Fibroblast of skin of right biceps (primary cell): ENCODE data around the gene SMPD3.
"Not testable (repeated sequence)": the region's sequence is repeated elsewhere in the genome, so short reads cannot be mapped to it uniquely, and the experiment has no call there.

Experiments
- DNase-seq: peaks from one replicate; pipeline ENCODE4 v3.0.0-alpha.2; 2013

The SMPD3 gene

DNA sequence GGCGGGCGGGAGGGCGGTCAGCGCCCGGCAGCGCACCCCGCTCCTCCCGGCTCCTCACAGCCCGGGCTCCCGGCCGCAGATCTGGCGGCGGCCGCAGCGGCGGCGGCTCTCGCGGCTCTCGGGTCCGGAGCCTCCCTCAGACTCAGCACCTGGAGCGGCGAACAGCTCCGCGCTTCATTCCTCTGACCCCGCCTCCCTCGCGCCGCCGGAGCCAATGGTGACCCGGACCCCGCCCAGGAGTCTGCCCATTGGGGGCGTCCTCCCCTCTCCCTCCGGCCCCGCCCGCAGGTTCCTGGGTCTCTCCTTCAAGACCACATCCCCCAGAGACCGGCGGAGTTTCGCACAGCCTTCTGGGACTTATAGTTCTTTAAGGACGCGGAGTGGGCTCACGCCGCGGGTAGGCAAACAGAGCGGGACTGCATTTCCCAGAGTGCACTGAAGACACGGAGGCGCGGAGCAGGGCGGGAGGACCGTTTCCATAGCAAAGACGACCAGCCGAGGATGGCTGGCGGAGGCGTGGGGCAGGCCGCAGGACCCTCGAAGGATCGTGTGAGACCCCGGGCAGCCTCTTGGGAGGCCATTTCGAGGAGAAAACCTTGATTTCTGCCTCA is at the start of gene SMPD3:
TSS of gene SMPD3 (minus strand) at position 149 of the 611 bp plus-strand sequence. CDS start 76,327 bp downstream, outside the sequence.
- DNase-seq, result peak; percentile 99

DNA sequence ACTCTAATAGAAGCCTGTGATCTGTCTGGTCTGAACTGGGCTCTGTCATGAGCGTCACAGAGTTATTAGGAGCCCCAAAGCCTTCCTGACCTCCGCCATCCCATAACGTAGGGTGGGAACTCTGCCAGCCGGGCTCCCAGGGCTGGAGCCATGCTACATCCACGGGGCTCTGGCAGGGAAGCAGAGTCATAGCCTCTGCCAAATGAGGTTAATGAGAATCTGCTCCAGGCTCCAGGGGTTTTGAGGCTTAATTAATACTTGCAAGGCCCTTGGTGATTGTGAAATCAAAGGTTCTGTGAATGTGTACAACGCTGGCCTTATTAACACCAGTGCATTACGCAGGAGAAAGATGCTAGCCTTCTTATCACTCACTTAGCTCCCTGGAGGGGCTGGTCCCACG is 48.4 kb upstream of the SMPD3 start:
- no peak for DNase-seq

GRCh38 chr16:68494261-68494660 is 46.0 kb upstream of the SMPD3 start:
- not testable (repeated sequence) for DNase-seq

GRCh38 chr16:68493412-68494070 is 45.2 kb upstream of the SMPD3 start:
- DNase-seq, result no peak

GRCh38 chr16:68492543-68493411 is 44.5 kb upstream of the SMPD3 start:
- DNase-seq, result no peak

DNA sequence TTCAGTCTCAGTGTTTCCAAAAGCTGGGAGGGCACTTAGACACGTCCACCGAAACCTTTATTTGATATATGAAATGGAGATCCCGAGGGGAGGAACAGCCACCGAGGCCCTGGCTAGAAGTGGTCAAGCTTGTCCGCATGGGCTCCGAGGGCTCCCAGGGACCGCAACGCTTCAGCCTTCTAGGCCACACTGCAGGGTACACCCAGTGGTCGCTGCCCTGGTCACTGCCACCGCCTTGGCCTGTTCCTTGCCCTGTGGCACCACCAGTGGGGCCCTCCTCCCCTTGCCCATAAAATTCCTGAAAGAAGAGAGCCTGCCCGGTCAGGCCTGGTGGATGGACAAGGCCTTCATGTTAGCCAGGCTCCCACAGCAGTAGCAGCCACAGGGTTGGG is 43.8 kb upstream of the SMPD3 start:
- no peak for DNase-seq

DNA sequence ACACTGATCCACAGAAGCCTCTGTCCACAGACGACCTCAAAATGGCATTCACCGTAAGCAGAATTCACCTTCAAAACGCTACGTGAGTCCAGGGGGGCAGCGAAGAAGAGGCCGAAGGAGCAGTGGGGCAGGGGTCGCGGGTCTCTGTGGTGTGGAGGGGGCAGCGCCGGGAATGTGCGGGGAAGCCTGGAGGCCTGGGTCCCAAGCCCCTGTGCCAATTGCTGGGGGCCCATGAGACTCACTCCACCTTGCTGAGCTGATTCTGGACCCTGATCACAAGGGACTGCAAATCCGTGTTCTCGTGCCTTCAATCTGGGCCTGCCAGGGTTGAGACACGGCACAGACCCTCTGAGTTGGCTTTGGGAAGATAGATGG is 43.3 kb upstream of the SMPD3 start:
- no peak for DNase-seq

DNA sequence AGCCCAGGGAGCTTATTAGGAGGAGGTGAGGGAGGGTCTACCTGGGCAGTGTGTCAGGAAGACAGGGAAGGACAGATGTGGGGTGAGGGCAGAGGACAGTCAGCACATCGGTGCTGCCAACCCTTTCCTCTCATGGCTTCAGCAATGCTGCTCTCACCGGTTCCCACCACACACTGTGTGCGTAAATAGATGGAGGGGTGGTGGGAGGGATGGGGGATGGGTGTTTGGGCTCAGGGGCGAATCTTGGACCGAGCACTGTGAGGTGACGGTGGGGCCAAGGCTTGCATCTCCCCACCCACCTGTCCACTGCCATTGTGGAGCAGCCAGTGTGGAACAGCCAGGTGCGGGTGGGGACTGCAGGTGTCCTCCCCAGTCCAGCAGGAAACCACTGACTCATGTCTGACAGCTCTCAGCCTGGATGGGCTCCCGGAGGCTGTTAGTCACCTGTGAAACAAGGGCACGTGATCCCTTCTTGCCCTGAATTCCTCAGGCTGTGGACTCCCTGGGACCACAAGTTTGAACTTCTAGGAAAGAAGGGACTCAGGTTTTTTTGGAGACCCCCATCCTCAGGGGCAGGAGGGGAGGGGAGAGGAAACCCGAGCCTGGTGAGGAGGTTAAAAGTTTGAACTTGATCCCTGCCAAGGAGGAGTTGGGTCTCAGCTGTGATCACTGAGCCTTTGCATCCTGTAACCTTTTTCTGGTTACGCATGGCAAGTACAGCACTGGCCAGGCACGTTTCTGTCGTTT is 42.7 kb upstream of the SMPD3 start:
- peak; percentile 15 for DNase-seq

- DNase-seq, result no peak
Measured at GRCh38 chr16:68490358-68490757, 42.0 kb upstream of the SMPD3 start.

DNA sequence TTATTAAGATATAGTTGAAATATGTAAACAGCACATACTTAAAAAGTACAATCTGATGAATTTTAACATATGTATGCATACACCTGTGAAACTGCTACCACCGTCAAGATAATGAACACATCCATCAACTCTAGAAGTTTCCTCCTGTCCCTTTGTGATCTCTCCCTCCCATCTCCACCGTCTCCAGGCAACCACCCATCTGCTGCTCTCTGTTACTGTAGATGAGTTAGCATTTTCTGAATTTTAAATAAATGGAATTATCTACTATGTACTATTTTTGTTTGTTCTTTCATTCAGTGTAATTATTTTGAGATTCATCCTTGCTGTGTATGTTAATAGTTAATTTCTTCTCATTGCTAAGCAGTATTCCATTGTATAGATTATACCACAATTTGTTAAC is 40.2 kb upstream of the SMPD3 start:
- no peak for DNase-seq

- no peak for DNase-seq
Measured at GRCh38 chr16:68487669-68488068, 39.4 kb upstream of the SMPD3 start.

GRCh38 chr16:68487203-68487514 is 38.9 kb upstream of the SMPD3 start:
- no peak for DNase-seq

- no peak for DNase-seq
Measured at GRCh38 chr16:68486502-68487202, 38.3 kb upstream of the SMPD3 start.

GRCh38 chr16:68481636-68482035 is 33.3 kb upstream of the SMPD3 start:
- DNase-seq, result no peak

GRCh38 chr16:68480084-68480995 is 32.0 kb upstream of the SMPD3 start:
- no peak for DNase-seq

DNA sequence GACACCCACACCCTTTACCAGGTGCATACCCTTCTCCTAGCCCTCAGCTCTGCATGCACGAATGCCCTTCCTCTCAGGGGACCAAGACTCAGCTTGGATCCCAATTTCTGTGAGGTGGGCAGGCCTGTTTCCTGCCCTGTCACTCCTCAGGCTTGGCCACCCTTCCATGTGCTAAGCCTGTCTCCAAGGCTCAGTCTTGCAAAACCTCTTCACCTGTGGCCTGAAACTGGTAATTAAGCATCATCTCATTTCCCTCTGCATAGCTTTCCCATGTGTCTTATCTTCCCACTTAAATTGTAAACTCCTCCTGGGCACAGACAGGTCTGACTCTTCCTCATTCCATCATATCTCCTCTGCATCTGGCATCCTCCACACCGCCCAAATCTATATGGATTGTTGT is 31.0 kb upstream of the SMPD3 start:
- DNase-seq, result no peak

- DNase-seq, result no peak
Measured at GRCh38 chr16:68478526-68479250, 30.4 kb upstream of the SMPD3 start.

DNA sequence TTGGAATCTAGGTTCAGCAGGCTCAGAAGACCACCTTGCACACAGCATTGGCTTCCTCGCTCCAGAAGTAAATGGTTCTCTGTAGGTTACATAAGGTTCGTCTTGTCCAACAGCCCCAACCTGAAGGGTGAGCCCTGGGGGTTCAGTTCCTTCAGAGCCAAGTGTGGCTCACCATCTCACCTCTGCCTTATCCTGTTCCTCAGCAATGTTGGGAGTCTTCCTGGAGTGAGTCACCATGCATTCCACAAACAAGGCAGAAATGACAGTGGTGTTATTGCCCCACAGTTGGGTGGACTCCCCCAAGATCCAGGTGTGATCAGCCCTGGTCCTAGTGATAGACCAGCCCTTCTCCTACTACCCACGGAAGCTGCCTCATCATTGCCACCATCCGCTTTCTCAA is 26.8 kb upstream of the SMPD3 start:
- no peak for DNase-seq

GRCh38 chr16:68473358-68474070 is 25.2 kb upstream of the SMPD3 start:
- no peak for DNase-seq

DNA sequence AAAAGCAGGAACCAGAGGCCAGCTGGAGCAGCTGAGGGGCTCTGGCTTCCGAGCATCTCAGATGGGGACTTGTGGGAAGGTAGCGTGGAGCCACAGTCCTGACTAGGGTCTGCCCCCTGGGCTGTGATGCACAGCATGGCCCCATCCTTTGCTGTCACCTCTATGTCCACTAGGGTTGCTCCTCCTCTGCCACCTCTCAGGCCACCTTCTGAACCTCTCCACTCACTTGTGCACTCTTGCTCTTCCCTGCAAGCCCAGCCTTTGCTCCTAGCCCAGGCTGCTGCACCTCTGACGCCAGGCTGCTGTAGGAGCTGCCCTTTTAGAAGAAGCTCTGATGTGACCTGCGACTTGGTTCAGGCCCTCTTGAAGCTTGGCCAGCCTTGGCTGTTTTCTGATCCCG is 24.3 kb upstream of the SMPD3 start:
- DNase-seq, result no peak
